ENCODE results near the gene TTC22.

TTC22 gene

GRCh38 chr1:54834007-54834541, 33.0 kb upstream of the TTC22 start:
- no peak for DNase-seq (ENCODE audit: low read depth)

GRCh38 chr1:54833121-54833520, 32.0 kb upstream of the TTC22 start:
- DNase-seq (ENCODE audit: low read depth): no peak

DNA sequence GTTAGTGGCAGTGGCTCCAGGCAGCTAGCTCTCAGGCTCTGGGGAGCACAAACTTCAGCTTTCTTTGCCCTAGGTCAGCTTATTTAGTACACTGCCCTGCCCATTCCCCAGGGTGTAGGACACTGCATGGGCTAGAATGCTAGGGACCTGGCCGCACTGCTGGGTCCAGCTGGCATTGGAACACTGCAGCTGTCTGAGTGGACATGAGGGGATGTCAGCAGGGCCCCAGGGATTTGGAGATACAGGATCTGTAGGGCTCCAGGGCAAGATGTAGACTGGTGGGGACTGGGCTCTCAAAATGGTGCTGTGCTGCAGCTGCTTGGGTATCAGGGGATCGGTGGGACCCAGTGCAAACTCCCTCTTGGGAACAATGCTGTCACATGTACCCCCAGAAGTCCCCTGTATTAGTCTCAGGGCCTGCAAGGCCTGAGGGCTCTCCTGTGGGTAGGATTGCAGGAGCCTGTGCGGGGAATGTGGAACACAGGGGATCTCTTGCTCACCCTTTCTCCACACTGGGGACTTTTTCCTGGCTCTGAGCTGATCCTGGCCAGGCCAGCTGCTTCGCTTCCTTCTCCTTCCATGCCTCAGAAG, 25.2 kb upstream of the TTC22 start:
- DNase-seq (ENCODE audit: low read depth): no peak

DNA sequence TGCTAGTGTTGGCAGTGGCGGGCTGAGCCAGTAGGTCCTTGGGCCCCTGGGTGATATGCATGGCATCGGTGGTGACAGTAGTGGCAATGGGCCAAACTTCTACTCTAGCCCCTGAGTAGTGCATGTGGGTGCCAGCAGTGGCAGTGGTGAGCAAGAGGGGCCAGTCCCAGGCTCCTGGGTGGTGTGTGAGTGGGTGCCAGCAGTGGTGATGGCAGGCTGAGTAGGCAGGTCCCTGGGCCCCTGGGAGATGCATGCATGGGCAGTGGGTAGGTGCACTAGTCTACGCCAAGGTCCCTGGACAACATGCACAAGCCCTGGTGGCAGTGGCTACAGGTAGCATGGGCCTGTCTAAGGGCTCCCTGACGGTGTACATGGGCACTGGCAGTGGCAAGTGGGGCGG, 24.6 kb upstream of the TTC22 start:
- DNase-seq (ENCODE audit: low read depth): no peak

DNA sequence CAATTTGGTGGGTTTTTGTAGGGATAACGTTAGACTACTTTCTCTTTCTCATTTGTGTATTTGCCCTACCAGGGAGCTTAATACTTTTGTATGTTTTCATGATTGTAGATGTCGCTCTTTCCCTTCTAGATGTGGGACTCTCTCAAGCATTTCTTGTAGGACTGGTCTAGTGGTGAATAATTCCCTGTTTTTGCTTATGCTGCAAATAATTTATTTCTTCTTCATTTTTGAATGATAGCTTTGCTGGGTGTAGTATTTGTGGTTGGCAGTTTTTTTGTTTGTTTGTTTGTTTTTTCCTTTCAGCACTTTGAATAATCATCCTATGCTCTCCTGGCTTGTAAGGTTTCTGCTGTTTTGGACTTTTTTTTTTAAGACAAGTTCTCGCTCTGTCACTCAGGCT, 22.5 kb upstream of the TTC22 start:
- DNase-seq (ENCODE audit: low read depth): no peak

DNA sequence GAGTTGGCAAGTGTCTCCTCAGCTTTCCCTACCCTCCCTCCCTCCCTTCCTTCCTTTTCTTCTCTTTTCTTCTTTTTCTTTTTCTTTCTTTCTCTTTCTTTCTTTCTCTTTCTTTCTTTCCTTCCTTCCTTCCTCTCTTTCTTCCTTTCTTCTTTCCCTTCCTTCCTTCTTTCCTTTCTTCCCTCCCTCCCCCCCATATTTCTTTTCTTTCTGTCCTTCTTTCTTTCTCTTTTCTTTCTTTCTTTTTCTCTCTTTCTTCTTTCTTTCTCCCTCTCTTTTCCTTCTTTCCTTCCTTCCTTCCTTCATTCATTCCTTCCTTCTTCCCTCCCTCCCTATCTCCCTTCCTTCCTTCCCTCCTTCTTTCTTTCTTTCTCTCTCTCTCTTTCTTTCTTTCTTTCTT, 18.6 kb upstream of the TTC22 start:
- DNase-seq (ENCODE audit: low read depth): no peak

GRCh38 chr1:54819195-54819536, 18.0 kb upstream of the TTC22 start:
- no peak for DNase-seq (ENCODE audit: low read depth)

DNA sequence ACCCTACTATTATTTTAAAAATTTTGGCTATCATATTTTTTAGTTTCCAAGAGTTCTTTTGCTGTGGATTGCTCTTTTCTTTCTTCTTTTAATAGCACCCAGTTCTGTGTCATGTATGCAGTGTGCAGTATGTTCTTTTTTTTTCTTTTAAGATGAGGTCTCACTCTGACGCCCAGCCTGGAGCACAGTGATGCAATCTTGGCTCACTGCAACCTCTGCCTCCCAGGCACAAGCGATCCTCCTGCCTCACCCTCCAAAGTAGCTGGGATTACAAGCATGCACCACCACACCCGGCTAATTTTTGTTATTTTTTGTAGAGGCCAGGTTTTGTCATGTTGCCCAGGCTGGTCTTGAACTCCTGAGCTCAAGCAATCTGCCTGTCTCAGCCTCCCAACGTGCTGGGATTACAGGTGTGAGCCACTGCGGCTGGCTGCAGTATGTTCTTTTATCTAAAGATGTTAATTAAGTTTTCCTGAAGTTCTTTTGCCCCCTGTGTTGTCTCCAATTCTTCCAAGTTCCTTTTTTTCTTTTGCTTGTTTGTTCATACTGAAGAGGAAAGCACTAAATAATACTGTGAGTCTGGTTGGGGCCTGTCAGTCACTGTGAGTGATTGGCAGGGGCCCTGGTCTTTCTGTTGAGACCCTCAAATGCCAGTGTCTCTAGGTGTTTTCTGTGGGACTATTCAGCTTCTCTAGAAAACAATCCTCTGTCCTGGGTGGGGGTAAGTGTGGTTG, 17.5 kb upstream of the TTC22 start:
- no peak for DNase-seq (ENCODE audit: low read depth)

- no peak for DNase-seq (ENCODE audit: low read depth)
These were observed 15.8 kb upstream of the TTC22 start for GRCh38 chr1:54816951-54817350.

DNA sequence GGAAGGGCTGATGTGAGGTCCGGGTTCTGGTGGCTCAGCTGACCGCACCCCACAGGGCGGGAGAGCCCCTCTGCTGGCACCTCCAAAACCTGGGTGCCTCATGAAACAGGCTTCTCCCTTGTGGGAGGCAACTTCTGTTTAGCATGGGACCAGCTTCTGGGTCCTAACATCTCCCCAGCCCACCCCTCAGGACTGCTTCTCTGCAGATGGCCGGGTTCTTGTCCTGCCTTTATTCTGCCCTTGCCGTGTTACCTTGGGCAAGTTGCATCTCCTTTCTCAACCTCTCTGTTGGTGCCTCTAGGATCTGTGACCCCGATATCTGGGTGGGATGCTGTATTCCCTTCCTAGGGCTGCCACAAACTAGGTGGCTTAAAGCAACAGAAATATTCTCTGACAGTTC, 15.0 kb upstream of the TTC22 start:
- DNase-seq (ENCODE audit: low read depth): no peak

GRCh38 chr1:54815086-54815876, 14.2 kb upstream of the TTC22 start:
- no peak for DNase-seq (ENCODE audit: low read depth)

DNA sequence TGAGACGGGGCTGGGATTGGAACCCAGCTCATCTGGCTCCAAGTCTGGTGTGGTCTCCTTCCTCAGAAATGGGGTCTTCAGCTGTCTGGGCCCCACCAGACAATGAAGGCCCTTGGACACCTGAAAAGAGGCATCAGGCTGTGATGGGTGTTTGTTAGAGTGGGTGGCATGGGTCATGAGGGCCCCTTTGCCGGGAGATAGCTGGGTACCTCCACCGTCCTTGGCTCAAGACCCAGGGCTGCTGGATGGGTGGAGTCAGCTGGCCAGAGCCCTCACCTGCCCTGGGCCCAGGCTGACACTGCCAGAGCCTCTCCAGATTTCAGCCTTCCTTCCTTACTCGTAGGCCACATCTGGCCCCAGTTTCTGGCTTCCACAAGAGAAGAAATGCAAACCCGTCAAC, 13.4 kb upstream of the TTC22 start:
- DNase-seq (ENCODE audit: low read depth): no peak

DNA sequence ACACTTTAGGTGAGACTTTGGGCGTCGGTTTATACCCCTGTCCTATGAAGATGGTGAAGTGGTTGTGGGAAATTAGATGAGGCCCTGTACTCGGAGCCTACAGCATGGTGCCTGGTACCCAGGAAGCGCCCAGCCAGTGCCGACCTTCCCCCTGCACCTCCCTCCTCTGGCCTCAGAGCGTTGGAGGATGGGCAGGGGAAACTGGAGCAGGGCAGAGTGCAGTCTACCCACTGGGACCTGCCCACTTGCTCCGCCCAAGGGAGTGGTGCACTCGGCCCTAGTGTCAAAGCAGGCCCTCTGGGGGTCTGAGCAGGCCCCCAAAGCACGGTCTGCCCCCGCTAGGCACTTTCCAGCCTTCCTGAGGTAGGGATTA, 13.0 kb upstream of the TTC22 start:
- DNase-seq (ENCODE audit: low read depth): no peak

DNA sequence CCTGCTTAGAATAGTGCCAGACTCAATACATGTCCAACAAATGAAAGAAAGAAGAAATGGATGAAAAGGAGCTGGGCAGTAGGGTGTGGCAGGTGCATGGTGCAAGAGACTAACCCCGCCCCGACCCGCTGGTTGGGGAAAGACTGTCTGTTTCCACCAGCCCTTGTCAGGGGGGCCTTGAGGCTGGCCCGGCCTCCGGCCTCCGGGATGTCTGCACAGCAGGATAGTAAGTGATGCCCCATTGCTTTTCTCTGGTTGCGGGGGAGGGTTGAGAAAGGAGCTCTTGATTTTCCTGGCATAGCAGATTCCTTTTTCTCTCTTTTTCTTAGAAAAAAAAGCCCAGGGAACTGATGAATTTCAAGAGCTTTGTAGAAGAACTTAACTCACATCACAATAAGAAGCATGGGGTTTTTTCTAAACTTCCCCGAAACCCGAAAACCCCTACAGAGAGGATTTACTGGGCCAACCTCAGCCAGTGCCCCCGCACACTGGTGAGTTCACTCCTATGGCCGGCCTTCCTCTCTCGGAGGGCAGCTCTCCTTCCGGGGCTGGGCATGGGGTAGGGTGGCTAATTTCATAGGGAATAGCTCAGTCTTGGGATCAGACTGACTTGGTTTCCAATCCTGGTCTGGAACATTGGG, 12.5 kb upstream of the TTC22 start:
- DNase-seq (ENCODE audit: low read depth): no peak

- no peak for DNase-seq (ENCODE audit: low read depth)
These were observed 11.8 kb upstream of the TTC22 start for GRCh38 chr1:54812801-54813484.

DNA sequence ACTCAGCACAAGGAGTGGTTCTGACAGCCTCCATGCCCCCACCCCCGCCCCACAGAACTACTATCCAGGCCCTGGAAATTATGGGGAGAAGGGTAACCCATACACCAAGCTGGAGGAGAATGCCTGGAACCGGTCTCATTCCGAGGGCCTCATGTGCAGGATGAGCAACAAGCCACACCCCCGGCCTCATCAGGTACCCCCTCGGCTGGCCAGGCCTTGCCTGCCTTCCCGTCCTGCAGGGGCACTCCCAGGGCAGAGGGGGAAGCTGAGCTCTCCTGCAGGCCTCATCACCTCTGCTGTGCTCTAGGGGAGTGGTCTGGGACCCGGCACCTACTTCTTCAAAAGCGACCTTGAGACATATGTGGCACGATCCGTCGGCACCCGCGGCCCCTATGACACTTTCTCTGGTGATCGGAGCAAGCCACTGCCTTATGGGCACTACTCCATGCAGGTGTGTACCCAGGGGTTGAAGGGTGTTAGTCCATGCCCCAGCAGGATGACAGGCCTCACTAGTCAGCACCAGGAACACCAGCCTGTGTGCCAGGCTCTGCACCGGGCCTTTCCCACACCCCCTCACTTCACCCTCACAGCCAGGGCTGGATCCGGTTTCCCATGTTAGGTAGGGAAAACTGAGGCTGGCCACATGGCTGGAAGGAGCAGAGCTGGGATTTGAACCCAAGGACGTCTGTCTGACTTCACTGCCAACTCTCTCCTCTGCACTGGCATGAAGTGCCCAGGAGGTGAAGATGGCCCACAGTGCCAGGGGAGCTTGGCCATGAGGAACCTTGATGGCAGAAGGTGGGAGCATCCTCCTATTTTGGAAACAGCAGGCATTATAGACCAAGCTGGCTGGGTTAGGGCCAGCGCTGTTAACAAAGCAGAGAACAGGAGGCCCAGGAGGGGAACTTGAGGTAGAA, 10.9 kb upstream of the TTC22 start:
- DNase-seq (ENCODE audit: low read depth): no peak

GRCh38 chr1:54811066-54811465, 9.9 kb upstream of the TTC22 start:
- DNase-seq (ENCODE audit: low read depth): no peak

- peak; percentile 49 for DNase-seq (ENCODE audit: low read depth)
These were observed 9.2 kb upstream of the TTC22 start for GRCh38 chr1:54810153-54810942.

DNA sequence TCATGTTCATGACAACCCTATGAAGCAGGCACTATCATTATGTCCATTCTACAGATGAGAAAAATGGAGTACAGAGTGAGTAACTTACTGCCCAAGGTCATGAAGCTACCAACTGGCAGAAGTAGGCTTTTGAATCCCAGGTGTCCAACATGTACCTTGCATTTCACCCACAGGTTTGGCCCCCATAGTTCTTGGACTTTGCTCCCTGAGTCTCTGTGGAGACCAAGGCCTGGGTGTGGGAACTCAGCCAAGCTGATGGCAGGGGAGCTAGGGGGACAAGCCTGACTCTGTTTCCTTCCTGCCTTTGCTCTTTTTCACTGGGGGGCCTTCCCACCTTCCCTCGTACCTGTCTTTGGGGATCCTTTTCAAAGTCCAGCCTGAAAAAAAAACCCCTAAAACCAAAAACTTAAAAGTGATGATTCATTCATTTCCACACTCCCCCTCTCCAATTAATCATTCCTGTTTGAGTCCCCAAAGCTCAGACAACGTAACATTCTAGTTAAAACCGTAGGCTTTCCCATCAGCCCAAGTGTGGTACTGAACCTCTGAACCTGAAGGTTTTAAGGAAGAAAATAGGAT, 8.5 kb upstream of the TTC22 start:
- DNase-seq (ENCODE audit: low read depth): no peak
